ENCODE measurements around the gene S100B. TPM values are rescaled to one million over a fixed set of nuclear protein-coding genes. Genes with fewer than 3 reads are reported as not detected.
A peak's percentile ranks its signal among the peaks of the same experiment; 100 is the strongest.

Gene S100B
- total RNA-seq, 1 donor from 2014 or later: 2.8 TPM

- Histone ChIP-seq H3K27ac (replicated peaks) (peak overlapping the region; percentile 85), H3K27me3 (ENCODE audit: low read depth) (no peaks in the 10 kb centered on the region), H3K4me3 (no peak overlapping the region), H3K36me3 (peaks cover 92% of the 10 kb centered on the region), H3K4me1 (peaks cover 23% of the 10 kb centered on the region), H3K9me3 (replicated peaks) (no peaks in the 10 kb centered on the region)
- TF ChIP-seq, protein P1, sequence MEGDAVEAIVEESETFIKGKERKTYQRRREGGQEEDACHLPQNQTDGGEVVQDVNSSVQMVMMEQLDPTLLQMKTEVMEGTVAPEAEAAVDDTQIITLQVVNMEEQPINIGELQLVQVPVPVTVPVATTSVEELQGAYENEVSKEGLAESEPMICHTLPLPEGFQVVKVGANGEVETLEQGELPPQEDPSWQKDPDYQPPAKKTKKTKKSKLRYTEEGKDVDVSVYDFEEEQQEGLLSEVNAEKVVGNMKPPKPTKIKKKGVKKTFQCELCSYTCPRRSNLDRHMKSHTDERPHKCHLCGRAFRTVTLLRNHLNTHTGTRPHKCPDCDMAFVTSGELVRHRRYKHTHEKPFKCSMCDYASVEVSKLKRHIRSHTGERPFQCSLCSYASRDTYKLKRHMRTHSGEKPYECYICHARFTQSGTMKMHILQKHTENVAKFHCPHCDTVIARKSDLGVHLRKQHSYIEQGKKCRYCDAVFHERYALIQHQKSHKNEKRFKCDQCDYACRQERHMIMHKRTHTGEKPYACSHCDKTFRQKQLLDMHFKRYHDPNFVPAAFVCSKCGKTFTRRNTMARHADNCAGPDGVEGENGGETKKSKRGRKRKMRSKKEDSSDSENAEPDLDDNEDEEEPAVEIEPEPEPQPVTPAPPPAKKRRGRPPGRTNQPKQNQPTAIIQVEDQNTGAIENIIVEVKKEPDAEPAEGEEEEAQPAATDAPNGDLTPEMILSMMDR (IDR thresholded peaks at IDR 0.05; ENCODE audit: borderline replicate concordance): no peak
- intact Hi-C loops (cut with micrococcal nuclease): no loop called here
- no peak for DNase-seq
These were observed 50.3 kb downstream of the S100B start for GRCh38 chr21:46554431-46555224.

- peaks cover 17% of the 10 kb centered on the region for H3K4me1 ChIP-seq
- DNase-seq: no peak
- H3K36me3 ChIP-seq: peaks cover 92% of the 10 kb centered on the region
- no peaks in the 10 kb centered on the region for H3K9me3 ChIP-seq (replicated peaks)
- H3K27me3 ChIP-seq (ENCODE audit: low read depth): no peaks in the 10 kb centered on the region
- TF ChIP-seq, protein P1 (IDR thresholded peaks at IDR 0.05; ENCODE audit: borderline replicate concordance): no peak
- intact Hi-C loops (cut with micrococcal nuclease): no loop called here
- no peak overlapping the region for H3K4me3 ChIP-seq
- no peak overlapping the region for H3K27ac ChIP-seq (replicated peaks)
These were observed 50.9 kb downstream of the S100B start for GRCh38 chr21:46553993-46554392.

GRCh38 chr21:46552865-46553379 is 52.0 kb downstream of the S100B start:
- no peaks in the 10 kb centered on the region for H3K9me3 ChIP-seq (replicated peaks)
- DNase-seq: no peak
- peaks cover 92% of the 10 kb centered on the region for H3K36me3 ChIP-seq
- H3K27me3 ChIP-seq (ENCODE audit: low read depth): no peaks in the 10 kb centered on the region
- no peak overlapping the region for H3K27ac ChIP-seq (replicated peaks)
- peaks cover 13% of the 10 kb centered on the region for H3K4me1 ChIP-seq
- intact Hi-C loops (cut with micrococcal nuclease): no loop called here
- H3K4me3 ChIP-seq: no peak overlapping the region
- TF ChIP-seq, protein P1 (IDR thresholded peaks at IDR 0.05; ENCODE audit: borderline replicate concordance): no peak

GRCh38 chr21:46552274-46552673 is 52.6 kb downstream of the S100B start:
- peaks cover 13% of the 10 kb centered on the region for H3K4me1 ChIP-seq
- intact Hi-C loops (cut with micrococcal nuclease): no loop called here
- H3K9me3 ChIP-seq (replicated peaks): no peaks in the 10 kb centered on the region
- H3K27ac ChIP-seq (replicated peaks): peak overlapping the region; percentile 33
- no peak for DNase-seq
- H3K4me3 ChIP-seq: no peak overlapping the region
- TF ChIP-seq, protein P1 (IDR thresholded peaks at IDR 0.05; ENCODE audit: borderline replicate concordance): no peak
- peaks cover 92% of the 10 kb centered on the region for H3K36me3 ChIP-seq
- H3K27me3 ChIP-seq (ENCODE audit: low read depth): no peaks in the 10 kb centered on the region

DNA sequence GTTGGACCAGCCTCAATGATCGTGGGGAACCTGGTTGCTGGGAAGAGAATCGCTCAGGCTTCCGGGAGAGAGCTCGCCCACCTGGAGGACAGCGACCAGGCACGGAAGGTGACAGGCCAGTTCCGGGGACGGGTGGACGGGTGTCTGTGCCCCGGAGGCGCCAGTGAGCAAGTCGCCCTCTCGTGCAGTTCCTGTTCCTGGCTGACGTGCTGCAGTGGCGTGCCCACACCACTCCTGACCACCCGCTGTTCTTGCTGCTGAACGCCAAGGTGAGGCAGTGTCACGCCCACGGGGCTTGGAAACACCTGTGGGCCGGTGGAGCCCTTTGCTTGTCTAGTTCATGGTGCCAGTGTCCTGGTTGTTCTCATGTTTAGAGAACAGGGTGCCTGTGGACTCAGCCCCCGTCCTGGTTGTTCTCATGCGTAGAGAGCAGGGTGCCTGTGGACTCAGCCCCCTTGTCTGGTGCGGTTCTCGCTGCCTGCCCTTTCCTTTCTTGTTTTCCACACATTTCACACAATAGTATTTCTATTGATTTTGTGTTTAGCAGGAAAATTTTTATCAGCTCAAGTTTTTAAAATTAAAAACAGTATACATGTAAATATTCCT is 53.1 kb downstream of the S100B start:
- Histone ChIP-seq H3K27ac (replicated peaks) (peak overlapping the region; percentile 33), H3K27me3 (ENCODE audit: low read depth) (no peaks in the 10 kb centered on the region), H3K4me1 (peaks cover 13% of the 10 kb centered on the region), H3K4me3 (no peak overlapping the region), H3K36me3 (peaks cover 92% of the 10 kb centered on the region), H3K9me3 (replicated peaks) (no peaks in the 10 kb centered on the region)
- TF ChIP-seq, protein P1 (IDR thresholded peaks at IDR 0.05; ENCODE audit: borderline replicate concordance): no peak
- intact Hi-C loops (cut with micrococcal nuclease): no loop called here
- no peak for DNase-seq

All from left ventricle myocardium inferior (tissue), 1 donor.